Gastroesophageal sphincter (tissue), 3 donors: Measurements from ENCODE around the gene TBC1D5.

Experiments
- CTCF ChIP-seq, 4 experiments: fragments of 200-600 bp in 2 of 4; fragments of 450-650 bp in 2 of 4; sonication (generic) in 1 of 4; IDR thresholded peaks; one replicate each; pipeline ENCODE4 v1.5.1; 2017 to 2019; ENCODE audit warnings: antibody characterized with exemption in 4 of 4, mild to moderate bottlenecking in 2 of 4, moderate library complexity in 2 of 4
- EP300 ChIP-seq: sonication (generic); formaldehyde crosslinking; IDR thresholded peaks from one replicate; pipeline ENCODE4 v1.6.1; 2017; ENCODE audit warnings: antibody characterized with exemption, mild to moderate bottlenecking
- POLR2A ChIP-seq, 2 donors: fragments of 450-650 bp; IDR thresholded peaks; one replicate each; pipeline ENCODE4 v1.6.1; 2017; ENCODE audit warnings: antibody characterized with exemption in 2 of 2, mild to moderate bottlenecking in 2 of 2, moderate library complexity in 1 of 2
- POLR2AphosphoS5 ChIP-seq: sonication (generic); formaldehyde crosslinking; IDR thresholded peaks from one replicate; pipeline ENCODE4 v1.6.1; 2017; ENCODE audit warnings: antibody characterized with exemption

GRCh38 chr3:17546500-17547255 is 195.8 kb downstream of the TBC1D5 start:
- TF ChIP-seq CTCF (IDR thresholded peaks at IDR 0.05) (no peak), POLR2AphosphoS5 (no peak), POLR2A (IDR thresholded peaks at IDR 0.05) (no peak), EP300 (no peak)
